Ovary (tissue), 3 donors: ENCODE data around the gene NOS3.

Experiments used
- EP300 ChIP-seq: sonication (generic); formaldehyde crosslinking; IDR thresholded peaks from one replicate; pipeline ENCODE4 v1.6.1; 2017; ENCODE audit warnings: antibody characterized with exemption
- TF ChIP-seq, protein P1 (sequence below), 3 donors: fragments of 450-650 bp in 2 of 3; fragments of 200-600 bp in 1 of 3; IDR thresholded peaks; one replicate each; pipeline versions ENCODE4 v1.5.1 to v1.8.0; 2016 to 2022; ENCODE audit warnings: antibody characterized with exemption in 3 of 3, mild to moderate bottlenecking in 1 of 3
- donor health status: DM: no; HTN: no; CAD: no.

DNA sequence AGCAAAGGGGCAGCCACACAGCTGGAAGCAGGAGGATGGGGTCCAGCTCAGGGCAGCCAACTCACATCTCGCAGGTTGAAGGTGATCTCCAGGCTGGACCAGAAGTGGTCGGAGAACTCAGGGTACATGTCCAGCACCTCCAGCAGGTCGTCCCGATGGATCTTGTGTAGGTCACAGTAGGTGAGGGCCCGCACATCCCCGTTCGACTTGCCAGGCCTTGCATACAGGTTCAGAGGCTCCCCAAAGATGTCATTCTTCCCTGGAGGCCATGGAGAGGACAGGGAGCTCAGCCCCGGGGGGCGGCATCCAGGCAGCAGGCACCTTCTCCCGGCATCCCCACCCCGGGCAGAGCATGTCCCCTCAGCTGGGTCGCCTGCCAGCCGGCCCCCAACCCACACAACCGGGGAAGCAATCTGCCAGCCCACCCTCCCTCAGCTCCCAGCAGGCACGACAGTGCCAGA, 42.0 kb upstream of the NOS3 start:
- no peak for TF ChIP-seq EP300
- TF ChIP-seq, protein P1, sequence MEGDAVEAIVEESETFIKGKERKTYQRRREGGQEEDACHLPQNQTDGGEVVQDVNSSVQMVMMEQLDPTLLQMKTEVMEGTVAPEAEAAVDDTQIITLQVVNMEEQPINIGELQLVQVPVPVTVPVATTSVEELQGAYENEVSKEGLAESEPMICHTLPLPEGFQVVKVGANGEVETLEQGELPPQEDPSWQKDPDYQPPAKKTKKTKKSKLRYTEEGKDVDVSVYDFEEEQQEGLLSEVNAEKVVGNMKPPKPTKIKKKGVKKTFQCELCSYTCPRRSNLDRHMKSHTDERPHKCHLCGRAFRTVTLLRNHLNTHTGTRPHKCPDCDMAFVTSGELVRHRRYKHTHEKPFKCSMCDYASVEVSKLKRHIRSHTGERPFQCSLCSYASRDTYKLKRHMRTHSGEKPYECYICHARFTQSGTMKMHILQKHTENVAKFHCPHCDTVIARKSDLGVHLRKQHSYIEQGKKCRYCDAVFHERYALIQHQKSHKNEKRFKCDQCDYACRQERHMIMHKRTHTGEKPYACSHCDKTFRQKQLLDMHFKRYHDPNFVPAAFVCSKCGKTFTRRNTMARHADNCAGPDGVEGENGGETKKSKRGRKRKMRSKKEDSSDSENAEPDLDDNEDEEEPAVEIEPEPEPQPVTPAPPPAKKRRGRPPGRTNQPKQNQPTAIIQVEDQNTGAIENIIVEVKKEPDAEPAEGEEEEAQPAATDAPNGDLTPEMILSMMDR (IDR thresholded peaks at IDR 0.05) = no peak
